Subcutaneous adipose tissue (tissue), 4 donors: Measurements from ENCODE around the gene ENDOU. TPM values are rescaled to one million over a fixed set of nuclear protein-coding genes. Genes with fewer than 3 reads are reported as not detected.

Experiments
- CTCF ChIP-seq: fragments of 450-650 bp; IDR thresholded peaks from one replicate; pipeline ENCODE4 v1.5.1; 2016; ENCODE audit warnings: low read depth, mild to moderate bottlenecking, control low read depth, antibody characterized with exemption, moderate library complexity
- total RNA-seq, 4 donors: library from RNA; depleted of rRNA; stranded (reverse); fragments of >200 nt; gene quantifications; one replicate each; pipeline ENCODE4 v1.1.0, GENCODE V29; 2016

ENDOU gene
- total RNA-seq, 4 donors from 2014 or later, result 0.33 to 3.2 TPM; not detected in 2

- no peak for TF ChIP-seq CTCF
Measured at GRCh38 chr12:47734725-47735480, 9.6 kb upstream of the ENDOU start.

- TF ChIP-seq CTCF, result no peak
Measured at GRCh38 chr12:47733142-47733541, 7.9 kb upstream of the ENDOU start.

- TF ChIP-seq CTCF, result no peak
Measured at GRCh38 chr12:47732504-47732903, 7.2 kb upstream of the ENDOU start.

DNA sequence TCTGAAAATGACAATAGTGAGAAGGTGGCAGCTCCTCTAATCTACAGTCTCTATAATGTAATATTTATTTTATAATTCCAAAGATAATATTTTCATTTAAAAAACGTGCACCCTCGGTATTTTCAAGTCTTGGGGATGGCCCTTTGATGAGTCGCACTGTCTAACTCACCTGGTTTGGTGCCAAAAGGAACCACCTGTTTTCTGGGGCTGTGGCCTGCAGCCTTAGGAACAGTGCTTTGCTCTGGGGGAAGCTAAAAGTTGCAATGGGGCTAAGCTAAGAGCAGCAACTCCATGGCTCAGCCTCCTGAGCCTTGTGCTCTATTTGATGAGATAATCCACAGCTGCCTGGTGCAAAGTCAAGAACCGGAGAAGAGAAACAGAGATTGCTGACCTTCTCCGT lies 6.4 kb upstream of the ENDOU start:
- no peak for TF ChIP-seq CTCF

- no peak for TF ChIP-seq CTCF
Measured at GRCh38 chr12:47730341-47730744, 5.1 kb upstream of the ENDOU start.

DNA sequence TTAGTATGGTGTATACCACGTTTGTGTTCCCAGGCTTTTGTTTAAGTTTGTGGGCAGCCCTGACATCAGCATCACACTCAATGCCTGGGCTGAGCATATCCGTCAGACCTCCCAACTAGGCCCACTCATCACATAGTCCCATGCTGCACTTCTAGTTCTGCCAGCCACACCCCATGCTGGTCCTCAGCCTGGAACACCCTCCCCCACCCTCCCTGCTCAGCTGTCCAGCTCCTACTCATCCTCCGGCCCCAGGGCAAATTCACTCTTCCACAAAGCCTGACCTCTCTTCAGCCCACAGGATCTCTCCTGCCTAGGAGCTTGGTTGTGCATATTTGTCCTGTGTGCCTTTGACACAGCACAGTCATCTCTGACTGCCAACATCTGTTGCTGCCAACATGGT lies 3.9 kb upstream of the ENDOU start:
- no peak for TF ChIP-seq CTCF

- TF ChIP-seq CTCF, result no peak
Measured at GRCh38 chr12:47725893-47726292, 603 bp upstream of the ENDOU start.
